ENCODE results near the gene RNF7. TPM values are rescaled to one million over a fixed set of nuclear protein-coding genes. Genes with fewer than 3 reads are reported as not detected.

Gene RNF7
- total and polyA plus RNA-seq, 2 of the 4 experiments (the other 2 are of a cell fraction), result 98.7 to 149 TPM

DNA sequence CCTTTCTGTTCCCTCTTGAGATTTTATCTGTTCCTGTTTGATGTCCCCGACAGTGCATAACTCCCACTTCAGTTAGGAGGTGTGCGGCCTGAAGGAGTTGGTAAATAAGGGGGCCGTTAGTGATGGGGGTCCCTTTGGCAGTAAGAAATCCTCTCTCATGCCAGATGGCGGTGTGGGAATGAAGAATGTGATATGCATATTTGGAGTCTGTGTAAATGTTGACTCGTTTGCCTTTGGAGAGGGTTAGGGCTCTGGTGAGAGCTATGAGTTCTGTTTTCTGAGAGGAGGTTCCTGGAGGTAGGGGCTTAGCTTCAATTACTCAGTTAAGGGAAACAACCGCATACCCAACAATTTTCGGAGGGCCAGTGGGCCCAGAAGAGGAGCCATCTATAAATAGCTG lies 38.8 kb upstream of the RNF7 start:
- no peak overlapping the region for H3K4me2 ChIP-seq (ENCODE audit: low read depth, low read length)
- no peak overlapping the region for H3K23ac ChIP-seq (ENCODE audit: low read depth, low read length)
- H3K9me3 ChIP-seq (ENCODE audit: control insufficient read depth, insufficient read depth, low read length), result no peaks in the 10 kb centered on the region
- H3K4me1 ChIP-seq (ENCODE audit: control insufficient read depth, insufficient read depth, low read length), result peaks cover 2% of the 10 kb centered on the region; the same call in 1 of the 2 replicates
- H2BK15ac ChIP-seq (ENCODE audit: low read depth, low read length), result no peak overlapping the region
- ChIA-PET CTCF (no interaction called here), POLR2A (ENCODE audit: unreplicated experiment) (no interaction called here)
- no TSS peak for BruUV-seq (replicated peaks)
- DNase-seq, result peak; percentile 30
- H3K4me3 ChIP-seq (ENCODE audit: insufficient read depth, low read depth, low read length), result no peak overlapping the region
- H3K9me1 ChIP-seq (ENCODE audit: insufficient read depth, low read length), result no peaks in the 10 kb centered on the region
- H3K79me1 ChIP-seq (ENCODE audit: low read depth in 1 of 2, low read length in 2 of 2), result no peaks in the 10 kb centered on the region
- no peak overlapping the region for H2BK120ac ChIP-seq (ENCODE audit: low read depth, low read length)
- TF ChIP-seq RCOR1 (IDR thresholded peaks at IDR 0.05; ENCODE audit: insufficient replicate concordance, low read length) (no peak), MXI1 (IDR thresholded peaks at IDR 0.05; ENCODE audit: borderline replicate concordance, low read depth, low read length) (no peak), FOS (IDR thresholded peaks at IDR 0.05; ENCODE audit: low read depth, low read length) (no peak), CEBPB (IDR thresholded peaks at IDR 0.05; ENCODE audit: low read depth, low read length) (no peak), RFX5 (IDR thresholded peaks at IDR 0.05; ENCODE audit: low read depth, low read length) (no peak), CHD1 (IDR thresholded peaks at IDR 0.05; ENCODE audit: low read depth, low read length) (no peak), USF2 (IDR thresholded peaks at IDR 0.05; ENCODE audit: low read depth, low read length) (no peak), SMC3 (IDR thresholded peaks at IDR 0.05; ENCODE audit: low read depth, low read length) (no peak), MAZ (IDR thresholded peaks at IDR 0.05; ENCODE audit: borderline replicate concordance, low read depth, low read length) (no peak), MAFK (IDR thresholded peaks at IDR 0.05; ENCODE audit: low read depth, low read length) (no peak), NFE2L2 (IDR thresholded peaks at IDR 0.05; ENCODE audit: low read depth, low read length) (no peak), RAD21 (IDR thresholded peaks at IDR 0.05; ENCODE audit: low read length) (no peak), POLR2A (IDR thresholded peaks at IDR 0.05; ENCODE audit: low read depth, low read length) (no peak)
- TF ChIP-seq, protein P1, sequence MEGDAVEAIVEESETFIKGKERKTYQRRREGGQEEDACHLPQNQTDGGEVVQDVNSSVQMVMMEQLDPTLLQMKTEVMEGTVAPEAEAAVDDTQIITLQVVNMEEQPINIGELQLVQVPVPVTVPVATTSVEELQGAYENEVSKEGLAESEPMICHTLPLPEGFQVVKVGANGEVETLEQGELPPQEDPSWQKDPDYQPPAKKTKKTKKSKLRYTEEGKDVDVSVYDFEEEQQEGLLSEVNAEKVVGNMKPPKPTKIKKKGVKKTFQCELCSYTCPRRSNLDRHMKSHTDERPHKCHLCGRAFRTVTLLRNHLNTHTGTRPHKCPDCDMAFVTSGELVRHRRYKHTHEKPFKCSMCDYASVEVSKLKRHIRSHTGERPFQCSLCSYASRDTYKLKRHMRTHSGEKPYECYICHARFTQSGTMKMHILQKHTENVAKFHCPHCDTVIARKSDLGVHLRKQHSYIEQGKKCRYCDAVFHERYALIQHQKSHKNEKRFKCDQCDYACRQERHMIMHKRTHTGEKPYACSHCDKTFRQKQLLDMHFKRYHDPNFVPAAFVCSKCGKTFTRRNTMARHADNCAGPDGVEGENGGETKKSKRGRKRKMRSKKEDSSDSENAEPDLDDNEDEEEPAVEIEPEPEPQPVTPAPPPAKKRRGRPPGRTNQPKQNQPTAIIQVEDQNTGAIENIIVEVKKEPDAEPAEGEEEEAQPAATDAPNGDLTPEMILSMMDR (conservative IDR thresholded peaks at IDR 0.05; ENCODE audit: low read depth, low read length), result no peak
- TF ChIP-seq, protein P2, sequence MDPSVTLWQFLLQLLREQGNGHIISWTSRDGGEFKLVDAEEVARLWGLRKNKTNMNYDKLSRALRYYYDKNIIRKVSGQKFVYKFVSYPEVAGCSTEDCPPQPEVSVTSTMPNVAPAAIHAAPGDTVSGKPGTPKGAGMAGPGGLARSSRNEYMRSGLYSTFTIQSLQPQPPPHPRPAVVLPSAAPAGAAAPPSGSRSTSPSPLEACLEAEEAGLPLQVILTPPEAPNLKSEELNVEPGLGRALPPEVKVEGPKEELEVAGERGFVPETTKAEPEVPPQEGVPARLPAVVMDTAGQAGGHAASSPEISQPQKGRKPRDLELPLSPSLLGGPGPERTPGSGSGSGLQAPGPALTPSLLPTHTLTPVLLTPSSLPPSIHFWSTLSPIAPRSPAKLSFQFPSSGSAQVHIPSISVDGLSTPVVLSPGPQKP (IDR thresholded peaks at IDR 0.05; ENCODE audit: borderline replicate concordance, low read depth, low read length), result no peak
- in situ Hi-C loops (cut with MboI; ENCODE audit: low sequenced_read_pairs) (no loop called here), dilution Hi-C loops (cut with HindIII; ENCODE audit: low sequenced_read_pairs, unreplicated experiment) (no loop called here), intact Hi-C loops (cut with micrococcal nuclease) (no loop called here)
- no peak overlapping the region for H4K5ac ChIP-seq (ENCODE audit: low read depth, low read length)
- H3K14ac ChIP-seq (replicated peaks; ENCODE audit: low read depth, low read length), result no peak overlapping the region
- H2AFZ ChIP-seq (replicated peaks; ENCODE audit: low read length, poor library complexity), result no peak overlapping the region
- no peaks in the 10 kb centered on the region; the same call in 1 of the 2 replicates for H3K27me3 ChIP-seq (ENCODE audit: control insufficient read depth, insufficient read depth, low read length)
- H2AK5ac ChIP-seq (ENCODE audit: low read depth, low read length), result no peak overlapping the region
- H2BK20ac ChIP-seq (ENCODE audit: low read depth, low read length), result no peak overlapping the region
- ATAC-seq (ENCODE audit: low read depth), result peak; percentile 57
- H3K18ac ChIP-seq (ENCODE audit: low read depth, low read length), result no peak overlapping the region
- no peak overlapping the region for H2AK9ac ChIP-seq (replicated peaks; ENCODE audit: low read depth, low read length, poor library complexity)
- no peak overlapping the region for H4K8ac ChIP-seq (ENCODE audit: low read depth in 2 of 2, low read length in 2 of 2)
- H4K91ac ChIP-seq (ENCODE audit: insufficient read depth, low read depth, low read length), result no peak overlapping the region
- no peak overlapping the region for H2BK5ac ChIP-seq (ENCODE audit: low read depth, low read length, poor library complexity, severe bottlenecking)
- H3K27ac ChIP-seq (ENCODE audit: insufficient read depth, low read length), result no peak overlapping the region
- no CpG with 5 or more reads among the region's 7 CpGs for WGBS, 2 experiments (ENCODE audit: extremely low coverage in 2 of 2, insufficient read length in 1 of 2)
- H3K9ac ChIP-seq (ENCODE audit: low read depth, low read length), result no peak overlapping the region
- H3K56ac ChIP-seq (ENCODE audit: extremely low read depth, insufficient read depth, low read length), result no peak overlapping the region
- no peaks in the 10 kb centered on the region for H3K36me3 ChIP-seq (ENCODE audit: control insufficient read depth, insufficient read depth, low read length)
- no peak overlapping the region for H3K4ac ChIP-seq (ENCODE audit: low read depth, low read length)
- H4K20me1 ChIP-seq (ENCODE audit: insufficient read depth, low read length), result no peaks in the 10 kb centered on the region

All from IMR-90 (cell line).